Midbrain (tissue), 1 donor: ENCODE measurements around the gene NPC1.
"Not testable (repeated sequence)": the region's sequence is repeated elsewhere in the genome, so short reads cannot be mapped to it uniquely, and the experiment has no call there.

Experiments used
- DNase-seq: peaks from one replicate; lab custom pipeline; 2025; lab: John Stamatoyannopoulos, UW

Gene NPC1

DNA sequence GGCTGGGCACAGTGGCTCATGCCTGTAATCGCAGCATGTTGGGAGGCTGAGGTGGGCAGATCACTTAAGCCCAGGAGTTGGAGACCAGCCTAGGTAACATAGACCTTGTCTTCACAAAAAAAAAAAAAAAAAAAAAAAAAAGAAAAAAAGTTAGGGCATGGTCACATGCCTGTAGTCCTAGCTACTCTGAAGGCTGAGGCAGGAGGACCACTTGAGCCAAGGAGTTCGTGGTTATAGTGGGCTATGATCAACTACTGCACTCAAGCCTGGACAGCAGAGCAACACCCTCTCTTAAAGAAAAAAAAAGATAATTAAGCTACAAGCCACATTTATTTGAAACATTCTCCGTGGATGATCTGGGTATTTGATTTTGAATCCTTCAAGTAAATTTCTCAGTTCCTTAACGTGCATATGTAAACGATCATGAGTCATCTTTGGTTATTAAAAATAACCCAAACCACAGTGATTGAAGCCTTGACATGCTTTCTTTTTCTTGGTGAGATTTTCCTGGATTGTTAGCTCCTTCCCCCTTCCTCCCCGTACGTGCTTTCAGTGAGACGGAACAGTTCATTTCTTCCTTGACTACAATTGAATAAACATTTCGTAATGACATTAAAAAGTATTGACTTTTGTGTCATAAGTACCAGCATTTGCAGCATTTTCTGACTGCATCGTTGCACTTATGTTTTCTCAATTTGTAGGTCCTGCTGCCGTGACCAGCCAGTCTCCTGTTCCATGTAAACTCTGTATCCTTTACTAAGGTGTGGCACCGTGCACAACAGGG lies 62.7 kb downstream of the NPC1 start:
- DNase-seq = no peak

- DNase-seq = no peak
These were observed 64.4 kb downstream of the NPC1 start for GRCh38 chr18:23521907-23522306.

GRCh38 chr18:23521271-23521670 lies 65.0 kb downstream of the NPC1 start:
- no peak for DNase-seq

- DNase-seq = no peak
These were observed 66.6 kb downstream of the NPC1 start for GRCh38 chr18:23519734-23520133.

- DNase-seq = peak; percentile 87
These were observed 70.3 kb downstream of the NPC1 start for GRCh38 chr18:23515911-23516546.

DNA sequence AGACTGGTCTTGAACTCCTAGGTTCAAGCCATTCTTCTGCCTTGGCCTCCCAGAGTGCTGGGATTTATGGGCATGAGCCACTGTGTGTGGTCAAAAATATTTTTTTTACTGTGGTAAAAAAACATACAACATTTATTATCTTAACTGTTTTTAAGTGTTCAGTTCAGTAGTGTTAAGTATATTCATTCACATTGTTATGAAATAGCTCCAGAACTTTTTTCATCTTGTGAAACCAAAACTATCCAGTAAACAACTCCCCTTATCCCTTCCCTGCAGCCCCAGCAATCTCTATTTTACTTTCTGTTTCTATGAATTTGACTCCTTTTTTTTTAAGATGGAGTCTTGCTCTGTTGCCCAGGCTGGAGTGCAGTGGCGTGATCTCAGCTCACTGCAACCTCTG lies 73.7 kb downstream of the NPC1 start:
- no peak for DNase-seq

GRCh38 chr18:23512216-23512615 lies 74.1 kb downstream of the NPC1 start:
- DNase-seq = not testable (repeated sequence)

- DNase-seq = not testable (repeated sequence)
These were observed 75.4 kb downstream of the NPC1 start for GRCh38 chr18:23510923-23511322.

DNA sequence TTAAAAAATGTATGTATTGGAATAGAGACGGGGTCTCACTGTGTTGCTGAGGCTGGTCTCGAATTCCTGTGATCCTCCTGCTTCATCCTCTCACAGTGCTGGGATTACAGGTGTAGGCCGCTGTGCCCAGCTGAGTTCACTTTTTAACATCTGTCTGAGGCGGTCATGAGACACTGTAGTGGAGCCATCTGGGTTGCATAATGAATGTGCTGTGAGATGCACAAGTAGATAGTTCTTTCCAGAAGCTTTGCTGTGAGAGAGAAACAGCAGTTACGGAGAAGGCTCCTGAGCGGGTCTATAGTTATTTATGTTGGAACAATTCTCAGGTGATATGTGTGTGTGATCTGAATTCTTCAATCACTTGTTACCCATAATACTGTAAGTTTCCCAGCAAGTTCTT lies 79.9 kb downstream of the NPC1 start:
- no peak for DNase-seq

DNA sequence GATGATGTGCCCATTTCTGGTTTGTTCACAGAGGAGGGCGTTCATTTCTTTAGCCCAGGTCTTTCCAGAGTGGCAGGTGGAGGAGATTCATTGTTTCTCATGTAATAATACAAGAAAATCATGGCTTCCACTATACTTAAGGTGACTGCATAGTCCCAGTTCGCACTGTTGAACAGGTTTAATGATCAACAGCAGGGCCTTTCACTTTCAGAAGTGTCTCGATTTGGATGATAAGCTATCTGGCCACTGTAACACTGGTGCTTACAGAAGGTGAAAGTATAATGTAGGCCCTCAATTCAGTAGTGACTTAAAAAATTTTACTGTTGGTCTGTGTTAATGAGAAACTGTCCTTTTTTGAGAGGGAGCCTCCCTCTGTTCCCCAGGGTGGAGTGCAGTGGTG lies 81.6 kb downstream of the NPC1 start:
- DNase-seq = no peak

- DNase-seq = no peak
These were observed 82.4 kb downstream of the NPC1 start for GRCh38 chr18:23503963-23504344.

DNA sequence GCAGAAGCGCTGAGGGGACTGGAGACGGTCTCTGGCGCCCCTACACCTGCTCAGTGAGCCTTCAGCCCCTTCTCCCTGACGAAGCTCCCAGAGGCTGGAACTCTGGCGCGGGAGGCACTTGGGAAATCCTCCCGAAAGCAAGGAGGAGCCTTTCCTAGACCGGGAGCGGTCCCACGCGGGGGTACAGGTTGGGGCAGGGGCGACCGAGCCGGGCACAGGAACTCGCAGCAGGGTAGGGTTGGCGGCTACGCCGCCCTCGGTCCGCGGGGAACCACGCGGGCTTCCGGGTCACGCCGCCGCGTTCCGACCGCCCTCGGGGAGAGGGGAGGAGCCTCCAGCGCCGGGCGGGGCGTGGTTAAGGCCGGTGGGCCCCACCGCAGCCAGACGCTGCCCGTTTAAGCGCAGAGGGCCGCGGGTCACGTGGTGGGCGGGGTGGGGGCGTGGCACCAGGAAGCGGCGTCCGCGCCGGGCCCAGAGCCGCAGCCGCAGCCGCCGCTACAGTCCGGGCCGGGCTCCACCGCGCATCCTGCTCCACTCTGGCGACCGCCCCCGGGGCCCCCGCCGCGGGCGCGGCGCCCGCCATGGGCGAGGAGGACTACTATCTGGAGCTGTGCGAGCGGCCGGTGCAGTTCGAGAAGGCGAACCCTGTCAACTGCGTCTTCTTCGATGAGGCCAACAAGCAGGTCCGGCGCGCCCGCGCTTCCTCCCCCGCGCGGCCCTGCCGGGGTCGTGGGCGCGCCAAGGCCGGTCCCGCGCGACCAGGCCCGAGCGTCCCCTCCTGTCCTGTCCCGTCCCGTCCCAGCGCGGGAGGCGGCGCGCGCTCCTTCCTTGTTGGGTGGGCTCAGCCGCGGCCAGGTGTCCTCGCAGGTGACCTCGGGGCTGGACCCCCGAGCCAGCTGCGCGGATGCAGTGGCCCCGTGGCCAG lies 83.0 kb downstream of the NPC1 start, which contains the start of gene RMC1:
Gene RMC1, plus strand, starts transcription at position 474 of the 925 bp plus-strand sequence. Its CDS starts 108 bp downstream, at position 582.
- DNase-seq = peak; percentile 96

GRCh38 chr18:23502516-23503037 lies 83.7 kb downstream of the NPC1 start:
- DNase-seq = no peak

GRCh38 chr18:23501626-23502025 lies 84.7 kb downstream of the NPC1 start:
- DNase-seq = no peak

- no peak for DNase-seq
These were observed 87.0 kb downstream of the NPC1 start for GRCh38 chr18:23499291-23499781.

DNA sequence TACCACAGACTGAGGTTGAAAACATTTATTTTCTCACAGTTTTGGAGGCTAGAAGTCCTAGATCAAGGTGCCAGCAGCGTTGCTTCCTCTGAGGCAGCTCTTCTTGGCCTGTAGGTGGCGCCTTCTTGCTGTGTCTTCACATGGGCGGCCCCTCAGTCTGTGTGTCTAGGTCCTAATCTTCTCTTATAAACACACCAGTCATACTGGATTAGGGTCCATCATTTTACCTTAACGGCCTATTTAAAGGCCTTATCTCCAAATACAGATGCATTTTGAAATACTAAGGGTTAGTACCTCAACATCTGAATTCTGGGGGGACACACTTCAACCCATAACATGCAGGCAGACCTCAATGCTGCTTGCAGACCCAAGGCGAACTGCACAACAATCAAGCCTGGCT lies 87.4 kb downstream of the NPC1 start:
- DNase-seq = peak; percentile 79

GRCh38 chr18:23498117-23498516 lies 88.2 kb downstream of the NPC1 start:
- no peak for DNase-seq

- no peak for DNase-seq
These were observed 90.4 kb downstream of the NPC1 start for GRCh38 chr18:23495723-23496440.

- DNase-seq = no peak
These were observed 91.3 kb downstream of the NPC1 start for GRCh38 chr18:23494992-23495391.

GRCh38 chr18:23493654-23494053 lies 92.7 kb downstream of the NPC1 start:
- no peak for DNase-seq

DNA sequence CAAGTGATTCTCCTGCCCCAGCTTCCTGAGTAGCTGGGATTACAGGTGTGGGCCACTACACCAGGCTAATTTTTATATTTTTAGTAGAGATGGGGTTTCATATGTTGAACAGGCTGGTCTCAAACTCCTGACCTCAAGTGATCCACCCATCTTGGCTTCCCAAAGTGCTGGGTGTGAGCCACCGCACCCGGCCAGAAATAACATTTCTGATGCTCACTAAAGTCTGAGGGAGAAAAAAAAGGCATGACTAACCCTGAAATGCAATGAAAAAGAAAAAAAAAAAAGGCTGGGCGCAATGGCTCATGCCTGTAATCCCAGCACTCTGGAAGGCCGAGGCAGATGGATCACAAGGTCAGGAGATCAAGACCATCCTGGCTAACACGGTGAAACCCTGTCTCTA lies 96.7 kb downstream of the NPC1 start:
- not testable (repeated sequence) for DNase-seq
